Measurements from ENCODE around the gene SYNE3. TPM values are rescaled to one million over a fixed set of nuclear protein-coding genes. Genes with fewer than 3 reads are reported as not detected.

Gene SYNE3
- total and polyA plus RNA-seq, 5 donors: 5.2 to 18.0 (median 12.4) TPM

GRCh38 chr14:95494456-95494855, 22.0 kb downstream of the SYNE3 start:
- Histone ChIP-seq H3K27me3 (ENCODE audit: control insufficient read depth, insufficient read depth) (no peaks in the 10 kb centered on the region), H3K4me3 (ENCODE audit: low read length) (no peak overlapping the region), H3K27ac (ENCODE audit: low read length) (no peak overlapping the region), H3K9me3 (ENCODE audit: control insufficient read depth, low read length) (no peaks in the 10 kb centered on the region), H3K4me1 (ENCODE audit: control insufficient read depth, insufficient read depth, low read length) (peaks cover 26% of the 10 kb centered on the region)
- peak in 1 of 3 donors; percentile 4 for DNase-seq
- WGBS: 87% methylated on average over 4 of the region's 4 CpGs
- intact Hi-C loops (cut with DNase I): no loop called here
- no peak for ATAC-seq

DNA sequence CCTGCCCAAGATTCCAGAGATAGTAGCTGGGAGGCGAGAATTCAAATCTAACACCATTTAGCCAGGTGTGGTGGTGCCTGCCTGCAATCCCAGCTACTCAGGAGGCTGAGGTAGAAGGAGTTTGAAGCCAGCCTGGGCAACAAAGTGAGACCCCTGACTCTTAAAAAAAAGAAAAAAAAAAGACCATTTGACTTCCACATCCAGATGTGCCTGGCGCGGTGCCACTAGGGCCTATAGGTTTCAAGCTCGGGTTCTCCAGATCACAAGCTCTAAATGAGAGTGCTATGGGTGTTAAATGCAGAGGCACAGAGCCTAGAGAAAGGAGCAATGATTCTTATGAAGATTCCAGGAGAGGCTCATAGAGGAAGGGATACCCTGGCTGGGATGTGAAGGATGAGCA, 22.5 kb downstream of the SYNE3 start:
- no peak overlapping the region for H3K4me3 ChIP-seq (ENCODE audit: low read length)
- peaks cover 26% of the 10 kb centered on the region for H3K4me1 ChIP-seq (ENCODE audit: control insufficient read depth, insufficient read depth, low read length)
- WGBS: 93% methylated on average over 4 of the region's 4 CpGs
- no peaks in the 10 kb centered on the region for H3K27me3 ChIP-seq (ENCODE audit: control insufficient read depth, insufficient read depth)
- ATAC-seq: no peak
- no peaks in the 10 kb centered on the region for H3K9me3 ChIP-seq (ENCODE audit: control insufficient read depth, low read length)
- intact Hi-C loops (cut with DNase I): no loop called here
- no peak overlapping the region for H3K27ac ChIP-seq (ENCODE audit: low read length)
- DNase-seq: peak in 1 of 3 donors; percentile 40

DNA sequence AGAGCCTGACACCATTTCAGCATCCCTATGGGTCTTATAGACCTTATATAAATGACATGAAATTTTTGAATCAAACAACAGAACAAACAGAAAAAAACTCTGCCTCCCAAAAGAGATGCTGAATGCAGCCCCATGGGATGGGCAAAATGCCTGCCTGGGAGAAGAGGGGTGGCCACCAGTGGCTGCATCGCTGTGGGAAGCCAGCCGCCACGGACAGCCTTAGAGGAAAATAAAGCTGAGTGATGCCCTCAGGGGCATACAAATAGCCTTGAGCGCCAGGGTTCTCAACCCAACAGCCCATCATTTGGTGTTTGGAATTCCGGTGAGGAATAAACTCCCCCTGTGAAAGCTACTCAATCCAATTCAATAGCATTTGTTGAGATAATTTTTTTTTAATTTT, 22.9 kb downstream of the SYNE3 start:
- Histone ChIP-seq H3K27me3 (ENCODE audit: control insufficient read depth, insufficient read depth) (no peaks in the 10 kb centered on the region), H3K4me1 (ENCODE audit: control insufficient read depth, insufficient read depth, low read length) (peaks cover 30% of the 10 kb centered on the region), H3K27ac (ENCODE audit: low read length) (no peak overlapping the region), H3K4me3 (ENCODE audit: low read length) (no peak overlapping the region), H3K9me3 (ENCODE audit: control insufficient read depth, low read length) (no peaks in the 10 kb centered on the region)
- DNase-seq: peak in 1 of 3 donors; percentile 45
- WGBS: 91% methylated on average over 5 of the region's 5 CpGs
- ATAC-seq: no peak
- intact Hi-C loops (cut with DNase I): no loop called here

GRCh38 chr14:95491936-95492608, 24.4 kb downstream of the SYNE3 start:
- ATAC-seq (no peak), DNase-seq (no peak)
- Histone ChIP-seq H3K27ac (ENCODE audit: low read length) (no peak overlapping the region), H3K4me3 (ENCODE audit: low read length) (no peak overlapping the region), H3K4me1 (ENCODE audit: control insufficient read depth, insufficient read depth, low read length) (peaks cover 28% of the 10 kb centered on the region), H3K27me3 (ENCODE audit: control insufficient read depth, insufficient read depth) (no peaks in the 10 kb centered on the region), H3K9me3 (ENCODE audit: control insufficient read depth, low read length) (no peaks in the 10 kb centered on the region)
- intact Hi-C loops (cut with DNase I): no loop called here
- WGBS: 88% methylated on average over 2 of the region's 2 CpGs

DNA sequence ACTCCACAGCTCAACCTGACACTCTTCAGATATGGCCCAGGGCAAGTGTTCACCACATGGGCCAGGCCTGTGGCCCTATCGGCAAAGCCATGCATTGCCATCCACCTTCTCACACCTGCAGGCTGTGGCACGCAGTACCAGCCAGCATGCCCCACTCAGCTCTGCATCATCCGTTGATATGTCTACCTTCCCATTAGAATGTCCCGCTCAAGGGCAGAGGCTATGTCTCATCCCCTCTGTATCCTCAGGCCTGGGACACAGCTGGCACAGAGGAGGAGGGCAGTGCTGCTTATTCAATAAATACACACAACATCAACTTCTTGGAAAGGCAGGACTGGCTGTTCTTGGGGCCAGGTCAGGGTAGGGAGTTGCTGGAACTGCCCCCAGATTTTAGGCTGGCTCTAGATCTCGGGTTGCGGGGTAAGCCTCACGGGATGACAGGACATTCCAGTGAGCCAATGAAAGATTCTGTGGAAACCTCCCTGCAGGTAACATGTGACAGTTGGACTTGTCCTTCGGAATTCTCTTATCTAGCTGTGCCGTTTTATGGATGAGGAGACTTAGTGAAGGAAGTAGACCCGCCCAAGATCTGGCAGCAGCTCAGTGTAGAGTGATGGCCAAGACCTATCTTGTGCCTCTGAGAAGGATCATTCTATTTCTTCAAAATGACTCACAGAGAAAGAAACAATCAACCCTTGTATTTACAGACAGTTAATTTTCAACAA, 25.6 kb downstream of the SYNE3 start:
- DNase-seq (peak; percentile 83 to 91 (median 84)), ATAC-seq (peak; percentile 76 to 89)
- Histone ChIP-seq H3K27ac (ENCODE audit: low read length) (peak overlapping the region; percentile 16), H3K4me3 (ENCODE audit: low read length) (no peak overlapping the region), H3K4me1 (ENCODE audit: control insufficient read depth, insufficient read depth, low read length) (peaks cover 25% of the 10 kb centered on the region), H3K9me3 (ENCODE audit: control insufficient read depth, low read length) (no peaks in the 10 kb centered on the region), H3K27me3 (ENCODE audit: control insufficient read depth, insufficient read depth) (no peaks in the 10 kb centered on the region)
- 62% methylated on average over 10 of the region's 10 CpGs for WGBS
- intact Hi-C loops (cut with DNase I): no loop called here

GRCh38 chr14:95490138-95490509, 26.3 kb downstream of the SYNE3 start:
- ATAC-seq (no peak), DNase-seq (no peak)
- Histone ChIP-seq H3K27ac (ENCODE audit: low read length) (peak overlapping the region; percentile 16), H3K9me3 (ENCODE audit: control insufficient read depth, low read length) (no peaks in the 10 kb centered on the region), H3K4me3 (ENCODE audit: low read length) (no peak overlapping the region), H3K4me1 (ENCODE audit: control insufficient read depth, insufficient read depth, low read length) (peaks cover 24% of the 10 kb centered on the region), H3K27me3 (ENCODE audit: control insufficient read depth, insufficient read depth) (no peaks in the 10 kb centered on the region)
- 91% methylated on average over 5 of the region's 5 CpGs for WGBS
- intact Hi-C loops (cut with DNase I): no loop called here

GRCh38 chr14:95489214-95490137, 27.0 kb downstream of the SYNE3 start:
- H3K27me3 ChIP-seq (ENCODE audit: control insufficient read depth, insufficient read depth): no peaks in the 10 kb centered on the region
- ATAC-seq: peak; percentile 9 to 30
- no peak overlapping the region for H3K4me3 ChIP-seq (ENCODE audit: low read length)
- peak in 1 of 3 donors; percentile 25 for DNase-seq
- WGBS: 74% methylated on average over 9 of the region's 9 CpGs
- H3K27ac ChIP-seq (ENCODE audit: low read length): peak overlapping the region; percentile 43
- no peaks in the 10 kb centered on the region for H3K9me3 ChIP-seq (ENCODE audit: control insufficient read depth, low read length)
- peaks cover 24% of the 10 kb centered on the region for H3K4me1 ChIP-seq (ENCODE audit: control insufficient read depth, insufficient read depth, low read length)
- intact Hi-C loops (cut with DNase I): no loop called here

- H3K4me3 ChIP-seq (ENCODE audit: low read length): no peak overlapping the region
- ATAC-seq: peak in 1 of 2 donors; percentile 50
- DNase-seq: peak in 2 of 3 donors; percentile 70 to 72
- H3K27ac ChIP-seq (ENCODE audit: low read length): peak overlapping the region; percentile 43
- H3K4me1 ChIP-seq (ENCODE audit: control insufficient read depth, insufficient read depth, low read length): peaks cover 30% of the 10 kb centered on the region
- WGBS: 68% methylated on average over 6 of the region's 6 CpGs
- H3K9me3 ChIP-seq (ENCODE audit: control insufficient read depth, low read length): no peaks in the 10 kb centered on the region
- H3K27me3 ChIP-seq (ENCODE audit: control insufficient read depth, insufficient read depth): no peaks in the 10 kb centered on the region
- intact Hi-C loops (cut with DNase I): no loop called here
Measured at GRCh38 chr14:95488376-95489213, 27.9 kb downstream of the SYNE3 start.

DNA sequence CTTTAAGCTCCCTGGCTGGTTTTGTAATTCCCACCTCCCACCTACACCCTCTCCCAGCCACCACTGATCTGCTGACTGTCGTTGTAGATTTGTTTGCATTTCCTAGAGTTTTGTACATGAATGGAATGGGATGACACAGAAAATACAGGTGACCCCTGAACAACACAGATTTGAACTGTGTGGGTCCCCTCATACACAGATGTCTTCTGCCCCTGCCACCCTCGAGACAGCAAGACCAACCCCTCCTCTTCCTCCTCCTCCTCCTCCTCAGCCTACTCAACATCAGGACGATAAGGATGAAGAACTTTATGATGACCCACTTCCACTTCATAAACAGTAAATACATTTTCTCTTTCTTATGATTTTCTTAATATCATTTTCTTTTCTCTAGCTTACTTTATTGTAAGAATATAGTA, 28.8 kb downstream of the SYNE3 start:
- no peak overlapping the region for H3K4me3 ChIP-seq (ENCODE audit: low read length)
- no peaks in the 10 kb centered on the region for H3K27me3 ChIP-seq (ENCODE audit: control insufficient read depth, insufficient read depth)
- no peak for ATAC-seq
- H3K4me1 ChIP-seq (ENCODE audit: control insufficient read depth, insufficient read depth, low read length): peaks cover 35% of the 10 kb centered on the region
- intact Hi-C loops (cut with DNase I): no loop called here
- 59% methylated on average over 3 of the region's 3 CpGs for WGBS
- peak in 1 of 3 donors; percentile 3 for DNase-seq
- no peak overlapping the region for H3K27ac ChIP-seq (ENCODE audit: low read length)
- no peaks in the 10 kb centered on the region for H3K9me3 ChIP-seq (ENCODE audit: control insufficient read depth, low read length)

GRCh38 chr14:95486875-95487668, 29.4 kb downstream of the SYNE3 start:
- H3K9me3 ChIP-seq (ENCODE audit: control insufficient read depth, low read length): no peaks in the 10 kb centered on the region
- intact Hi-C loops (cut with DNase I): no loop called here
- DNase-seq: peak in 1 of 3 donors; percentile 17
- peaks cover 35% of the 10 kb centered on the region for H3K4me1 ChIP-seq (ENCODE audit: control insufficient read depth, insufficient read depth, low read length)
- no peak overlapping the region for H3K27ac ChIP-seq (ENCODE audit: low read length)
- 93% methylated on average over 15 of the region's 15 CpGs for WGBS
- no peaks in the 10 kb centered on the region for H3K27me3 ChIP-seq (ENCODE audit: control insufficient read depth, insufficient read depth)
- no peak for ATAC-seq
- H3K4me3 ChIP-seq (ENCODE audit: low read length): no peak overlapping the region
